IPS DF 6.9 (cell line): ENCODE data around the gene KCNG2.
"Not testable (repeated sequence)": the region's sequence is repeated elsewhere in the genome, so short reads cannot be mapped to it uniquely, and the experiment has no call there.

Experiments
- DNase-seq: peaks from one replicate; pipeline ENCODE4 v3.0.0-alpha.2; 2013; ENCODE audit warnings: low read depth, low spot score
- H3K27ac ChIP-seq: one replicate; pipeline ENCODE4 v1.5.1; 2013; ENCODE audit warnings: low read length, control low read depth
- H3K27me3 ChIP-seq: 2 replicates; pipeline ENCODE4 v1.6.1; 2013; ENCODE audit warnings: mild to moderate bottlenecking, low read length; ENCODE audit not compliant: control insufficient read depth, insufficient read depth
- H3K36me3 ChIP-seq: 2 replicates; pipeline ENCODE4 v1.6.1; 2013; ENCODE audit warnings: low read length; ENCODE audit not compliant: control insufficient read depth, insufficient read depth
- H3K4me1 ChIP-seq: 2 replicates; pipeline ENCODE4 v1.6.1; 2013; ENCODE audit warnings: low read length; ENCODE audit not compliant: control insufficient read depth, insufficient read depth
- H3K4me3 ChIP-seq: 2 replicates; pipeline ENCODE4 v1.5.1; 2013; ENCODE audit warnings: mild to moderate bottlenecking, low read length
- H3K9me3 ChIP-seq: 2 replicates; pipeline ENCODE4 v1.6.1; 2013; ENCODE audit warnings: low read length, inconsistent platforms; ENCODE audit not compliant: control insufficient read depth, insufficient read depth
- WGBS: extraction: QIAGEN DNeasy Blood & Tissue Kit; methylation state at CpG from one replicate; pipeline ENCODE4 v1.1.7; 2013; ENCODE audit warnings: mixed read lengths, missing lambda C conversion rate; ENCODE audit not compliant: insufficient read length, insufficient coverage; 5-methylcytosine and 5-hydroxymethylcytosine counted together

The KCNG2 gene, protein sequence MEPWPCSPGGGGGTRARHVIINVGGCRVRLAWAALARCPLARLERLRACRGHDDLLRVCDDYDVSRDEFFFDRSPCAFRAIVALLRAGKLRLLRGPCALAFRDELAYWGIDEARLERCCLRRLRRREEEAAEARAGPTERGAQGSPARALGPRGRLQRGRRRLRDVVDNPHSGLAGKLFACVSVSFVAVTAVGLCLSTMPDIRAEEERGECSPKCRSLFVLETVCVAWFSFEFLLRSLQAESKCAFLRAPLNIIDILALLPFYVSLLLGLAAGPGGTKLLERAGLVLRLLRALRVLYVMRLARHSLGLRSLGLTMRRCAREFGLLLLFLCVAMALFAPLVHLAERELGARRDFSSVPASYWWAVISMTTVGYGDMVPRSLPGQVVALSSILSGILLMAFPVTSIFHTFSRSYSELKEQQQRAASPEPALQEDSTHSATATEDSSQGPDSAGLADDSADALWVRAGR

DNA sequence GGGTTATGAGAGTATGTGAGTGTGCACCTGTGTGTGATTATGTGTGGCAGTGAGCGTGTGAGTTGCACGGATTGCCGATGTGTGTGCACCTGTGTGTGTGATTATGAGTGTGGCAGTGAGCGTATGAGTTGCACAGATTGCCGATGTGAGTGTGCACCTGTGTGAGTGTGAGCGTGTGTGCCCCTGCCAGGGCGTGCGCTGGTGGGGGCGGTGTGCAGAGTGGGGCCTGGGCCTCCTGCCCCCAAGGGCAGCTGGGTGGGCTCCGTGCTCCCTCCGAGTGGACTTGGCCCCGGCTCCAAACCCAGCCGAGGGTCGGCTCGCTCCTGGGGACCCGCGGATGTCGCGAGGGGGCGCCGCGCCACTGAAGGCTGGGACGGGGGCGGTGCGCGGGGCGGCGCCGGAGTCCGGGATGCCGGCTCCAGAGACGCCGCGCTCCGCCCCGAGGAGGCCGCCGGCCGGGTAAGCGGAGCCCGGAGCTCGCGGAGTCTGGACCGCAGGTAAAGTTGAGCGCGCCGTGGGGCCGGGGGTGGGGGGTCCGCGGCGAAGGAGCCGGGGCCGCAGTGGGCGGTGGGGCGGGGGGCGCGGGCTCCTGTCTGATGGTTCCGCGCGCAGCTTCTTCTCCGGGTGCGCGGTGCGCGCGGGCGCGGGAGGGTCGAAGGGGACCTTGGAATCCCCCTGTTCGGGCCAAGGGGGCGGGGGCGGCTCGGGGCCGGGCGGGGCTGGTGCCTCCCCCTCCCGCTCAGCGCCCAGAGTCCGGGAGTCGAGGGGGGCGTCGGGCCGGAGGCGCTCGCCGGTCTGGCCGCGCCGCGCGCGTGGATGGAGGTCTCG lies at the start of gene KCNG2:
Gene KCNG2 (plus strand): TSS at position 421 of the 828 bp plus-strand sequence. CDS start 65,730 bp downstream, outside the sequence.
- peak within 1 kb of the TSS; percentile 29 for H3K4me3 ChIP-seq
- H3K27me3 ChIP-seq: peaks cover 26% of the 10 kb centered on the region; the same call in 1 of the 2 replicates
- H3K36me3 ChIP-seq: no peaks in the 10 kb centered on the region
- H3K27ac ChIP-seq: no peak within 1 kb of the TSS
- H3K9me3 ChIP-seq: no peaks in the 10 kb centered on the region
- DNase-seq: no peak
- no peaks in the 10 kb centered on the region; the same call in 1 of the 2 replicates for H3K4me1 ChIP-seq
- WGBS: no CpG with 5 or more reads among the region's 92 CpGs

DNA sequence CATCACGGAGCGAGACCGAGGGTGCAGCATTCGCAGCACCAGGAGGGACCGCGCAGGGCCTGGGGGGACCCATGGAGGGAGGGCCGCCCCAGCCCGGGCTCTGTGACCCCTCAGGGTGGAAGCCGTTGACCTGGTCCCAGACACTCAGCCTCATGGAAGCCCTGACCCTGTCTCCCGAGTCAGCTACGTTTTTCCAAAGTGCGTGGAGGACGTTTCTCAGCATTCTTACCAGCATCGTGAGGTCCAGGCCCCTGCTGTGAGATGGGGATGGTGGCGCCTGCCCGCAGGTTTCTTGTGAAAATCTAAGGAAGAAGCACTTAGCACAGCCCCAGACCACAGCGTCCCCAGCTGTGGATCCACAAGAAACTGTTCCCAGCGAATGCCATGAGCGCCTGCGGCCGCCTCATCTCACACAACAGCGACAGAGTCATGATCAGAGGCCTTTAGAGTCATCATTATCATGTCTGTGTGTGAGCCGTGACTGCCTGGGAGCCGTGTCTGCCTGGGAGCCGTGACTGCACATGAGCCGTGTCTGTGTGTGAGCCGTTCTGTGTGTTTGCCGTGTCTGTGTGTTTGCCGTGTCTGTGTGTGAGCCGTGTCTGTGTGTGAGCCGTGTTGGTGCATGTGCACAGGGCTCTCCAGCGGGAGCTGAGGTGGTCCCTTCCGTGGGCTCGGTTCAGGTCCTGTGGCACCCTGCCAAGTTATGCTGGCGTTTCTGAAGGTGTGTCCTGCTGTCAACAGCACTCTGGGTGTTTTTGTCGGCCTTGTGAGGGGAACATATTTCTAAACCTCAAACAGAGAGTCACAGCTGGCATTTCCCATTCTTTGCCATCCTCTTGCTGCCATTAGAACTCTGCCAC lies 49.2 kb upstream of the KCNG2 start:
- no peak for DNase-seq
- Histone ChIP-seq H3K4me3 (no peak overlapping the region), H3K27me3 (no peaks in the 10 kb centered on the region), H3K36me3 (peaks cover 5% of the 10 kb centered on the region; the same call in 1 of the 2 replicates), H3K4me1 (no peaks in the 10 kb centered on the region), H3K27ac (no peak overlapping the region), H3K9me3 (no peaks in the 10 kb centered on the region)
- no CpG with 5 or more reads among the region's 36 CpGs for WGBS

DNA sequence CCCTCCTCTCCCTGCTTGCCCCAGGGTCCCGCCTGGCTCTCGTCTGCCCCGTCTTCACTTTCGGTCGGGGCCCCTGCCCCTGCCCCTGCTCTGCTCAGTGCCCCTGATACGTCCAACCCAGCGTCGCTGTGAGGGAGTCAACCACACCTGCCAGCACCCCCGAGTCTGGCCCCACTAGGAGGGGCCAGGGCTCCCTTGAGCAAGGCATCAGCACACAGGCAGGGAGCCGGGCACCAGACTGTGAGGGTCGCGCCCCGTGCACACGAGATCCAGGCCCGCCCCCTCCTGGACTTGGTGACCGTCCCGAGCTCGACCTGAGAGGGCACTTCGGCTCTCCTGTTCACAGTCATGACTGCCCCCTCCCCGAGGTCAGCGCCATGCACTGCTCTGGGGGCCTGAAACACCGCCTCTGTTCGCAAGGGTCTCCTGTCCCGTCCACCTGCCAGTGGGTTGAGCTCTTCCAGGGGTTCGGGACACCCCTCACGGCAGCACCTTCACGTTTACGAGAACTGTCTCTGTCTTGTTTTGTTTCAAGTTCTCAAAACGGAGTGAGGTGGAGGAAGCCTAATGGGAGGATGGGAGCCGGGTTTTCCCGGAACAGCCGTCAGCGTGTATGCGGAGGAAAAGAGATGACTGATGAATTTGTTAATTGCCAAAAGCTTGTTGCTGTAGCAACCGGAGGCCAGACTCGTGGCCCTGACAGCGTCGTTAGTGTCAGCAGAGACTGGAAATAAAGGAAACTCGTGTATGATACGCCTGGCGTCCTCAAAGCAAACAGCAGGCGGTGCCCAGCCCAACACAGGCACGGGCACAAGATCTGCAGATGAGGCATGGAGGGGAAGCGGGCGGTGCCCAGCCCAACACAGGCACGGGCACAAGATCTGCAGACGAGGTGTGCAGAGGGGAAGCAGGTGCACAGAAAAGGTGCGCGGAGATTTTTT lies 48.2 kb upstream of the KCNG2 start:
- Histone ChIP-seq H3K27ac (no peak overlapping the region), H3K36me3 (peaks cover 11% of the 10 kb centered on the region), H3K27me3 (no peaks in the 10 kb centered on the region), H3K4me3 (no peak overlapping the region), H3K4me1 (no peaks in the 10 kb centered on the region), H3K9me3 (no peaks in the 10 kb centered on the region)
- no CpG with 5 or more reads among the region's 49 CpGs for WGBS
- DNase-seq: no peak

DNA sequence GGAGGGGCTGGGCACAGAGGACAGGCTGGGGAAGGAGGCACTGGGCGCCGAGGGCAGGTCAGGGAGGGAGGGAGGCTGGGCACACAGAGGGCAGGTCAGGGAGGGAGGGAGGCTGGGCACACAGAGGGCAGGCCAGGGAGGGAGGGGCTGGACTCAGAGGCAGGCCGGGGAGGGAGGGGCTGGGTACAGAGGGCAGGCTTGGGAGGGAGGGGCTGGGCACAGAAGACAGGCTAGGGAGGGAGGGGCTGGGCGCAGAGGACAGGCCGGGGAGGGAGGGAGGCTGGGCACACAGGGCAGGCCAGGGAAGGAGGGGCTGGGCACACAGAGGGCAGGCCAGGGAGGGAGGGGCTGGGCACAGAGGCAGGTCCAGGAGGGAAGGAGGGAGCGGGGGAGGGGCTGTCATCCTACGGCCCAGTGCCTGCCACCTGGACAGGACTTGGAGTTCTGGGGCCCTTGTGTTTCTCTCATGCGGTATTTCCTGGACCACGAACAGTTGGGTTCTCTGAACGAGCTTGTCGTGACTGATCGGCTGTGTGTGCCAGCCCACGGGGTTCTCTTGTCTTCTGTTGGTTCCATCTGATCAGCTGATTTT lies 46.7 kb upstream of the KCNG2 start:
- peaks cover 17% of the 10 kb centered on the region for H3K36me3 ChIP-seq
- no peak overlapping the region for H3K27ac ChIP-seq
- no peaks in the 10 kb centered on the region for H3K27me3 ChIP-seq
- H3K4me1 ChIP-seq: no peaks in the 10 kb centered on the region
- H3K9me3 ChIP-seq: no peaks in the 10 kb centered on the region
- WGBS: no CpG with 5 or more reads among the region's 13 CpGs
- H3K4me3 ChIP-seq: no peak overlapping the region
- DNase-seq: no peak

DNA sequence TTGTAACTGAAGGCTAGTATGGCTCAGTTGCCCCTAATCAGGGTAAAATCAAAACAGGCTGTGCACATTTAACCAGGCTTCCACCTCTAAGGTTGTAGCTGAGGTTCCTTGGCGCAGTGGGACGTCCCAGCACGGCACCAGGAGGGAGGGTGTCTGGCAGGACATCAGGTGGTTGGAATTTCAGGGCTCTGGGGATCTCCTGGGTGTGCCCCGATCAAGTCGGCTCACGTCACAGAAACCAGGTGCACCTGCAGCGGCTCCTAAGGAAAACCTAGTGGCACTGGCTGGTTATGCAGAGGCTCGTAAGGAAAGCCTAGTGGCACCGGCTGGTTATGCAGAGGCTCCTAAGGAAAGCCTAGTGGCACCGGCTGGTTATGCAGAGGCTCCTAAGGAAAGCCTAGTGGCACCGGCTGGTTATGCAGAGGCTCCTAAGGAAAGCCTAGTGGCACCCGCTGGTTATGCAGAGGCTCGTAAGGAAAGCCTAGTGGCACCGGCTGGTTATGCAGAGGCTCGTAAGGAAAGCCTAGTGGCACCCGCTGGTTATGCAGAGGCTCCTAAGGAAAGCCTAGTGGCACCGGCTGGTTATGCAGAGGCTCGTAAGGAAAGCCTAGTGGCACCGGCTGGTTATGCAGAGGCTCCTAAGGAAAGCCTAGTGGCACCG lies 45.7 kb upstream of the KCNG2 start:
- peaks cover 17% of the 10 kb centered on the region for H3K36me3 ChIP-seq
- H3K27ac ChIP-seq, H3K4me3 ChIP-seq, H3K4me1 ChIP-seq, H3K9me3 ChIP-seq, H3K27me3 ChIP-seq, DNase-seq: not testable (repeated sequence)
- no CpG with 5 or more reads among the region's 20 CpGs for WGBS

DNA sequence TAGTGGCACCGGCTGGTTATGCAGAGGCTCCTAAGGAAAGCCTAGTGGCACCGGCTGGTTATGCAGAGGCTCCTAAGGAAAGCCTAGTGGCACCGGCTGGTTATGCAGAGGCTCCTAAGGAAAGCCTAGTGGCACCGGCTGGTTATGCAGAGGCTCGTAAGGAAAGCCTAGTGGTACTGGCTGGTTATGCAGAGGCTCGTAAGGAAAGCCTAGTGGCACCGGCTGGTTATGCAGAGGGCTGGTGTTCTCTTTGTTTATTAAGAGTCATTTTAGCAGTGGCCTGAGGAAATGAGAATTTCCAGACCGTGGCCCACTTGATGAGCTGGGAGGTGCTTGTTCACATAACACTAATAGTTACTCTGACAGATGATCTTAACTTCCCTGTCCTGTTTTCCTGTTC lies 44.8 kb upstream of the KCNG2 start:
- H3K9me3 ChIP-seq, H3K27ac ChIP-seq, H3K4me1 ChIP-seq, H3K4me3 ChIP-seq, DNase-seq, H3K27me3 ChIP-seq: not testable (repeated sequence)
- H3K36me3 ChIP-seq: peaks cover 17% of the 10 kb centered on the region
- no CpG with 5 or more reads among the region's 8 CpGs for WGBS

DNA sequence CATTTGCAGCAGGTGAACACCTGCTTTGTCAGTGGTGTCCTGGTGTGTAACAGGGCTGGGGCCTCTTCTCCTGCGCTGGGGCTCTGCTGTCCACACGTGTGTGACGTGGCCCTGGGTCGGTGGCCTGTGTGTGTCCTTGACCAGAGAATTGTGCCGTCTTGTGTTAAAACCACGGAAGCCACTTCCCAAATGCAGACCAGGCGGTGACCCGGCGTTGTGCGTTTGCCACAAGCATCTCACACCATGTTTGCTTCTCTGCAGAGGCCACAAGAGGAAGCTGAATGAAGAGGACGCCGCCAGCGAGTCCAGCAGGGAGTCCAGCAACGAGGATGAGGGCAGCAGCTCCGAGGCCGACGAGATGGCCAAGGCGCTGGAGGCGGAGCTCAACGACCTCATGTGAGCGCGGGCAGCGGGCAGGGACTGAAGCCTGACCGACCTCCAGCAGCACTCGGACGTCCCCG lies 44.3 kb upstream of the KCNG2 start:
- no CpG with 5 or more reads among the region's 27 CpGs for WGBS
- Histone ChIP-seq H3K4me3 (no peak overlapping the region), H3K4me1 (no peaks in the 10 kb centered on the region), H3K36me3 (peaks cover 17% of the 10 kb centered on the region), H3K27ac (no peak overlapping the region), H3K9me3 (no peaks in the 10 kb centered on the region), H3K27me3 (no peaks in the 10 kb centered on the region)
- no peak for DNase-seq

DNA sequence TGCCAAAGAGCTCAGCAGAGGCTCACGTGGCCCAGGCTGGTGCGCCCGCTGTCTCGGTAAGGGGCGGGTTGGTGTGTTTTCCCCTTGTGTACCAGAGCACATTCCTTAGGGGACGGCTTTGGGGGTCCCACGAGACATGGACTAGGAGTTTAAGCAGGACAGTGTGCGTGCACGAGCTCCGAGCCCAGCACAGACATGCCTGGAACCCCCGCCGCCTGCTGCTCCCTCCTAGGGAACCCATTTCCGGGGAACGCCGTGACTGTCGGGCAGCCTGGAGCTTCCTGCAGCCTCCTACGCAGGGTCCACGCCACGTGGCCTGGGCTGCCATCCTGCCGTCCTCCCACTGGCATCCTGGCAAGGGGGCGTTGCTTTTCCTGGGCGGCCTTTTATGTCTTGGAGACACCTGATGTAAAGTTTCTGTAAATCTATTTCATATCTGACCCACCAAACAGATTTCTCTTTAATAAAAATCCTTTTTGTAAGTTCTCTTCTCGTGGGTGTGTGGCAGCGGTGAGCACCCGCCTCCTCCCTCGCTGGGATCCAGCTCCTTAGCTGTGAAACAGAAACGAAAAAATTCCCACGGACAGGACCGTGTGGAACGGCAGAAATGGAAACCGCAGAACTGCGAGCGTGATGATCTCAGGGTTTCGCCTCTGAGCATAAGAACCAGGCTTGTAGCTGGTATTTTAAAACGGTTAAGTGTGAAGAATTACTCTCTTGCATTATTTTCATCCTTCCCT lies 43.5 kb upstream of the KCNG2 start:
- no peaks in the 10 kb centered on the region for H3K4me1 ChIP-seq
- H3K36me3 ChIP-seq: peaks cover 17% of the 10 kb centered on the region
- no peak for DNase-seq
- WGBS: no CpG with 5 or more reads among the region's 35 CpGs
- H3K27me3 ChIP-seq: no peaks in the 10 kb centered on the region
- no peak overlapping the region for H3K27ac ChIP-seq
- H3K4me3 ChIP-seq: no peak overlapping the region
- H3K9me3 ChIP-seq: no peaks in the 10 kb centered on the region
